C4-2B (cell line): ENCODE measurements around the gene ZNF300.
"Not testable (repeated sequence)": the region's sequence is repeated elsewhere in the genome, so short reads cannot be mapped to it uniquely, and the experiment has no call there.

Experiments used
- ZFX ChIP-seq: fragments of 450-650 bp; IDR thresholded peaks from 2 replicates; pipeline ENCODE4 v1.6.1; 2017
- TF ChIP-seq, protein P1 (sequence below): fragments of 450-650 bp; conservative IDR thresholded peaks from 2 replicates; pipeline ENCODE4 v1.5.1; 2017; ENCODE audit warnings: mild to moderate bottlenecking

DNA sequence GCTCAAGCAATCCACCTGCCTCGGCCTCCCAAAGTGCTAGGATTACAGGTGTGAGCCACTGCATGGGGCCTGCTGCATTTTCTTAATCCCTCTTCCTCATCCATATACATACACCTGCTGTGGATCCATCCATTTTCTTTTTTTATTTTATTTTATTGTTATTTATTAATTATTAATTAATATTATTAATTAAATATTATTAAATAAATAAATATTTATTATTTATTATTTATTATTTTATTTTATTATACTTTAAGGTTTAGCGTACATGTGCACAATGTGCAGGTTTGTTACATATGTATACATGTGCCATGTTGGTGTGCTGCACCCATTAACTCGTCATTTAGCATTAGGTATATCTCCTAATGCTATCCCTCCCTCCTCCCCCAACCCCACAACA is 48.1 kb downstream of the ZNF300 start:
- TF ChIP-seq, protein P1, sequence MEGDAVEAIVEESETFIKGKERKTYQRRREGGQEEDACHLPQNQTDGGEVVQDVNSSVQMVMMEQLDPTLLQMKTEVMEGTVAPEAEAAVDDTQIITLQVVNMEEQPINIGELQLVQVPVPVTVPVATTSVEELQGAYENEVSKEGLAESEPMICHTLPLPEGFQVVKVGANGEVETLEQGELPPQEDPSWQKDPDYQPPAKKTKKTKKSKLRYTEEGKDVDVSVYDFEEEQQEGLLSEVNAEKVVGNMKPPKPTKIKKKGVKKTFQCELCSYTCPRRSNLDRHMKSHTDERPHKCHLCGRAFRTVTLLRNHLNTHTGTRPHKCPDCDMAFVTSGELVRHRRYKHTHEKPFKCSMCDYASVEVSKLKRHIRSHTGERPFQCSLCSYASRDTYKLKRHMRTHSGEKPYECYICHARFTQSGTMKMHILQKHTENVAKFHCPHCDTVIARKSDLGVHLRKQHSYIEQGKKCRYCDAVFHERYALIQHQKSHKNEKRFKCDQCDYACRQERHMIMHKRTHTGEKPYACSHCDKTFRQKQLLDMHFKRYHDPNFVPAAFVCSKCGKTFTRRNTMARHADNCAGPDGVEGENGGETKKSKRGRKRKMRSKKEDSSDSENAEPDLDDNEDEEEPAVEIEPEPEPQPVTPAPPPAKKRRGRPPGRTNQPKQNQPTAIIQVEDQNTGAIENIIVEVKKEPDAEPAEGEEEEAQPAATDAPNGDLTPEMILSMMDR: not testable (repeated sequence)
- not testable (repeated sequence) for TF ChIP-seq ZFX
